ENCODE measurements around the gene IDE.

DNA sequence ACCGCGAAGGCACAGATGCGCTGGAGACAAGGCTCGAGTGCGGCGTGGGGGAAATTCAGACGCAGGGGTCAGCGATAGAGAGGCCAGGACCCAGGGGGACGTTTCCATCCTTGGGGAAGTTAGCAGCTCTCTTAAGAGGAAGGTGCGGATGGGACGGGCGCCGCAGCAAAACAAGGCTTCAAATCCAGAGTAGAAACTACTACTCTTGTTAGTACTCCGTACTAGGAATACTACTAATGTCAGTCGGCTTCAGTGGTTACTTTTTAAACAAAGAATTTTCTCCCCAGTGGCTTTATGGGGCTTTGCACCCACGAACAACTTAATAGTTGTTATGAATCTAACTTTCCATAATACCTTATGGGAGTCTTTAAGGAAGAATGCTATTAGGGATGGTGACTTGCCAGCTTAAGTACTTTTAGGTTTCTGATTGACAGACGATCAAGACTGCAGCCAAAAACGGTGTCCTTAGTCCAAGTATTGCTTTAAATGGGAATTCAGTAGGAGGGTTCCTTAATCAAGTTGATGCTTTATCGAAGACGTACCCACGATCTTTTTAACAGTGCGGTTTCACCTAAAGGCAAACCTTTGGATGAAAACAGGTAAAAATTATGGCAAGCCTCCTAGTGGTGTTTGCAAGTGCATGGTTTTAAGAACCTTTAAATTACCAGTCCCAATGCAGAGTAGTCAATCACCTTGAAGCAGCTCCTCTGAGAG lies 812 bp upstream of the IDE start:
- TF ChIP-seq, protein P1, sequence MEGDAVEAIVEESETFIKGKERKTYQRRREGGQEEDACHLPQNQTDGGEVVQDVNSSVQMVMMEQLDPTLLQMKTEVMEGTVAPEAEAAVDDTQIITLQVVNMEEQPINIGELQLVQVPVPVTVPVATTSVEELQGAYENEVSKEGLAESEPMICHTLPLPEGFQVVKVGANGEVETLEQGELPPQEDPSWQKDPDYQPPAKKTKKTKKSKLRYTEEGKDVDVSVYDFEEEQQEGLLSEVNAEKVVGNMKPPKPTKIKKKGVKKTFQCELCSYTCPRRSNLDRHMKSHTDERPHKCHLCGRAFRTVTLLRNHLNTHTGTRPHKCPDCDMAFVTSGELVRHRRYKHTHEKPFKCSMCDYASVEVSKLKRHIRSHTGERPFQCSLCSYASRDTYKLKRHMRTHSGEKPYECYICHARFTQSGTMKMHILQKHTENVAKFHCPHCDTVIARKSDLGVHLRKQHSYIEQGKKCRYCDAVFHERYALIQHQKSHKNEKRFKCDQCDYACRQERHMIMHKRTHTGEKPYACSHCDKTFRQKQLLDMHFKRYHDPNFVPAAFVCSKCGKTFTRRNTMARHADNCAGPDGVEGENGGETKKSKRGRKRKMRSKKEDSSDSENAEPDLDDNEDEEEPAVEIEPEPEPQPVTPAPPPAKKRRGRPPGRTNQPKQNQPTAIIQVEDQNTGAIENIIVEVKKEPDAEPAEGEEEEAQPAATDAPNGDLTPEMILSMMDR (IDR thresholded peaks at IDR 0.05), result no peak
- TF ChIP-seq POLR2A (IDR thresholded peaks at IDR 0.05) (no peak), POLR2AphosphoS5 (IDR thresholded peaks at IDR 0.05) (no peak)

Data from gastroesophageal sphincter (tissue), 3 donors.